Esophagus muscularis mucosa (tissue), 4 donors: ENCODE results near the gene EMILIN3. TPM values are rescaled to one million over a fixed set of nuclear protein-coding genes. Genes with fewer than 3 reads are reported as not detected.

ENCODE experiments used
- DNase-seq: peaks from one replicate; pipeline ENCODE4 v3.0.0-alpha.2; 2017; ENCODE audit errors: extremely low spot score
- H3K27ac ChIP-seq, 4 donors: fragments of 200-600 bp; sonication (generic); replicated peaks in 1 of 4; 1 replicate in 3 of 4; 2 replicates in 1 of 4; pipeline ENCODE4 v1.5.1; 2016 to 2019; ENCODE audit warnings: mild to moderate bottlenecking in 1 of 4
- H3K27me3 ChIP-seq, 4 donors: fragments of 200-600 bp; sonication (generic); one replicate each; pipeline versions ENCODE4 v1.5.1 to v1.6.0; 2016 to 2019
- H3K36me3 ChIP-seq, 4 donors: fragments of 200-600 bp; sonication (generic); one replicate each; pipeline ENCODE4 v1.5.1; 2016 to 2019
- H3K4me1 ChIP-seq, 4 donors: fragments of 200-600 bp; sonication (generic); one replicate each; pipeline ENCODE4 v1.5.1; 2016 to 2019
- H3K4me3 ChIP-seq, 4 donors: fragments of 200-600 bp; sonication (generic); 1 replicate in 2 of 4; 2 replicates in 2 of 4; pipeline ENCODE4 v1.5.1; 2016 to 2019; ENCODE audit warnings: mild to moderate bottlenecking in 4 of 4, moderate library complexity in 1 of 4
- H3K9me3 ChIP-seq, 4 donors: fragments of 200-600 bp; sonication (generic); 1 replicate in 3 of 4; 2 replicates in 1 of 4; pipeline ENCODE4 v1.5.1; 2016 to 2019
- CTCF ChIP-seq, 3 experiments: fragments of 200-600 bp in 2 of 3; fragments of 450-650 bp in 1 of 3; sonication (generic) in 2 of 3; IDR thresholded peaks; one replicate each; pipeline ENCODE4 v1.5.1; 2017 to 2019; ENCODE audit warnings: antibody characterized with exemption in 3 of 3, mild to moderate bottlenecking in 2 of 3, moderate library complexity in 1 of 3
- EP300 ChIP-seq: sonication (generic); formaldehyde crosslinking; IDR thresholded peaks from one replicate; pipeline ENCODE4 v1.6.1; 2017; ENCODE audit warnings: antibody characterized with exemption
- POLR2A ChIP-seq: fragments of 450-650 bp; IDR thresholded peaks from one replicate; pipeline ENCODE4 v1.6.1; 2017; ENCODE audit warnings: antibody characterized with exemption, moderate library complexity, mild to moderate bottlenecking, low read depth
- POLR2AphosphoS5 ChIP-seq, 2 donors: sonication (generic); formaldehyde crosslinking; IDR thresholded peaks; one replicate each; pipeline ENCODE4 v1.6.1; 2017; ENCODE audit warnings: antibody characterized with exemption in 2 of 2
- WGBS: methylation state at CpG from one replicate; pipeline ENCODE4 v1.1.5; 2018; 5-methylcytosine and 5-hydroxymethylcytosine counted together
- intact Hi-C: fragments of 100-400 bp; cut with DNase I; formaldehyde crosslinking; loops from one replicate; pipeline ENCODE4 v1.15.1; 2023
- total RNA-seq, 4 donors: library from RNA; depleted of rRNA; stranded (reverse); fragments of >200 nt; gene quantifications; one replicate each; pipeline versions ENCODE4 v1.1.0 to v1.2.1, GENCODE V29; 2016

The EMILIN3 gene
- total RNA-seq, 4 donors from 2014 or later = 0.83 to 5.6 (median 4.5) TPM

DNA sequence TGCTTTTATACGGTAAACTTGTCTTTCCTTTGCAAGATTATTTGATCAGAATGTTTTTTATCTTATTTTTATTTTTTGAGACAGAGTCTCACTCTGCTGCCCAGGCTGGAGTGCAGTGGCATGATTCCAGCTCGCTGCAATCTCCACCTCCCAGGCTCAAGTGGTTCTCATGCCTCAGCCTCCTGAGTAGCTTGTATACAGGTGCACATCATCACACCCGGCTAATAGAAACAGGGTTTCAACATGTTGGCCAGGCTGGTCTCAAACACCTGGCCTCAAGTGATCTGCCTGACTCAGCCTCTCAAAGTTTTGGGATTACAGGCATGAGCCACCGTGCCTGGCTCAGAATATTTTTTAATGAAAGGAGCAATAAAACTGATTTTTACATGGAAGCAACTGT is 34.9 kb downstream of the EMILIN3 start:
- intact Hi-C loops = loop anchor here (5.0 kb wide), 1 partner anchor 84 kb away; no protein-coding TSS in a partner anchor
- TF ChIP-seq CTCF (IDR thresholded peaks at IDR 0.05) (no peak), EP300 (no peak), POLR2AphosphoS5 (IDR thresholded peaks at IDR 0.05) (no peak), POLR2A (no peak)
- WGBS = 91% methylated on average over 4 of the region's 4 CpGs

GRCh38 chr20:41330941-41331340 is 35.7 kb downstream of the EMILIN3 start:
- no peaks in the 10 kb centered on the region for H3K36me3 ChIP-seq
- DNase-seq = no peak
- no peak overlapping the region for H3K4me3 ChIP-seq
- 70% methylated on average over 1 of the region's 1 CpG for WGBS
- no peaks in the 10 kb centered on the region for H3K9me3 ChIP-seq
- peaks cover 32 to 40% (median 33%) of the 10 kb centered on the region in 4 donors for H3K4me1 ChIP-seq
- intact Hi-C loops = loop anchor here (5.0 kb wide), 1 partner anchor 84 kb away; no protein-coding TSS in a partner anchor
- no peaks in the 10 kb centered on the region for H3K27me3 ChIP-seq
- TF ChIP-seq POLR2A = no peak
- TF ChIP-seq POLR2AphosphoS5 (IDR thresholded peaks at IDR 0.05) = no peak
- TF ChIP-seq EP300 = no peak
- no peak for TF ChIP-seq CTCF (IDR thresholded peaks at IDR 0.05)
- no peak overlapping the region for H3K27ac ChIP-seq

More for the DNA sequence above, 34.9 kb downstream of the EMILIN3 start:
- H3K4me3 ChIP-seq = no peak overlapping the region
- H3K36me3 ChIP-seq = no peaks in the 10 kb centered on the region
- no peaks in the 10 kb centered on the region for H3K9me3 ChIP-seq
- no peaks in the 10 kb centered on the region for H3K27me3 ChIP-seq
- H3K27ac ChIP-seq = no peak overlapping the region
- H3K4me1 ChIP-seq = peaks cover 32 to 40% (median 33%) of the 10 kb centered on the region in 4 donors
- no peak for DNase-seq

- intact Hi-C loops = loop anchor here (5.0 kb wide), 1 partner anchor 83 kb away; no protein-coding TSS in a partner anchor
Observed at GRCh38 chr20:41330343-41330720, 36.3 kb downstream of the EMILIN3 start.

DNA sequence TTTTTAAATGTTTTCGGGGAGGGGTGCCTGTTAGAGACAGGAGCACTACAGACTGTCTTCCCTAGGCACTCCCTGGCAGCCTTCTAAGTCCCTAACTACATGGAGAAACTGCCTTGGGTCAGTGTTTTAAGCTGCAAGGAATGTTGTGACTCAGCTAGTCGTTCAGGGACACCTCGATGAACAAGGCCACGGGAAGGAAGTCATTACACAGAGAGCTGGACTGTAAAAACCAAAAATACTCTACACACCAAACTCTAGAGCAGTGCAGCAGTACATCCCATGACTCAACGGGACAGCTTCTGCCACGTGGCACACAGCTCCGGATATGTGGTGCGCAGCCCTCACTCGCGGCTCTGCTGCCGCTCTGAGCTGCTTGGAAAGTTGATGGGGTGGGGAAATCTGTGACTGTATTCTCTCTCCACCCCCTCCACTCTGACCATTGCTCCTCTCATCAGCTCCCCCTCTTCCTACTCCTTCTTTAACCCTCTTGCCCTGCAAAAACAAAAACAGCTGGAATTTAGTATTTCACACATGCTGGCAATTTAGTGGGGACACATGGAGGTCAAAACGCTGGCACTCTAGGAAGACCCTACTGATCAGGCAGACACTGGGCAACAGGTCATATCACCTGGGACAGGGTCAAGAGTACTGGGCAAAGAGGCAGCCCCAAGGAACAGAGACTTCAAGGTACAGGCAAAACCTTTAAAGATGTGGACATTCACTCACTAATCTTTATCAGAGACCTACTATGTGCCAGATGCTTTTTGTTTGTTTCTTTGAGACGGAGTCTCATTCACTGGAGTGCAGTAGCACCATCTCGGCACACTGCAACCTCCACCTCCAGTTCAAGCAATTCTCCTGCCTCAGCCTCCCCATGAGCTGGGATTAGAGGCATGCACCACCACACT is 36.9 kb downstream of the EMILIN3 start:
- intact Hi-C loops = loop anchor here (5.0 kb wide), 1 partner anchor 82 kb away; no protein-coding TSS in a partner anchor
- Histone ChIP-seq H3K36me3 (no peaks in the 10 kb centered on the region), H3K27ac (peak overlapping the region; percentile 84 to 88 (median 86)), H3K9me3 (no peaks in the 10 kb centered on the region), H3K4me3 (peak overlapping the region in 2 of 4 donors; percentile 6 to 16), H3K27me3 (no peaks in the 10 kb centered on the region), H3K4me1 (peaks cover 23 to 29% (median 25%) of the 10 kb centered on the region in 4 donors)
- 21% methylated on average over 14 of the region's 14 CpGs for WGBS
- no peak for DNase-seq
- TF ChIP-seq POLR2AphosphoS5 (IDR thresholded peaks at IDR 0.05) = peak; percentile 89 to 95
- no peak for TF ChIP-seq EP300

More at GRCh38 chr20:41330343-41330720, 36.3 kb downstream of the EMILIN3 start:
- Histone ChIP-seq H3K27ac (peak overlapping the region; percentile 84 to 88 (median 86)), H3K36me3 (no peaks in the 10 kb centered on the region), H3K4me1 (peaks cover 30 to 36% (median 32%) of the 10 kb centered on the region in 4 donors), H3K9me3 (no peaks in the 10 kb centered on the region), H3K27me3 (no peaks in the 10 kb centered on the region), H3K4me3 (no peak overlapping the region)
- no peak for DNase-seq
- TF ChIP-seq POLR2A (no peak), CTCF (IDR thresholded peaks at IDR 0.05) (no peak), EP300 (no peak), POLR2AphosphoS5 (IDR thresholded peaks at IDR 0.05) (no peak)
- 89% methylated on average over 5 of the region's 5 CpGs for WGBS

DNA sequence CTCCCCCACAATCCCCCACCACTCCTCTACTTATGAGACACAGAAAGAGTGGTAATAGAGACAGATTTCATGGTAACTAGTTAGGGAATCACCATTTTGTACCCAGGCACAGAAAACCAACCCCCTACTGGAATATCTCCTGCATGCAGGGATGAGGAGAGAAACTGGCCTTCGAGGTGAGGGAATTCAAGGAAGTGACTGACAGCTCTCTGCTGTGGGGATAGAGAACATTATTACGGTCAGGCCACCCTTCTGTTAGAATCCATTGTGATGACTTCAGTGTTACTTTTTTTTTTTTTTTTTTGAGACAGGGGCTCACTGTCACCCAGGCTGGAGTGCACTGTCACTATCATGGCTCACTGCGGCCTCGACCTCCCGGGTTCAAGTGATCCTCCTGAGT is 39.4 kb downstream of the EMILIN3 start:
- peaks cover 17 to 19% (median 19%) of the 10 kb centered on the region in 4 donors for H3K4me1 ChIP-seq
- 86% methylated on average over 5 of the region's 5 CpGs for WGBS

More for the DNA sequence above, 39.4 kb downstream of the EMILIN3 start:
- no peak for DNase-seq
- Histone ChIP-seq H3K9me3 (no peaks in the 10 kb centered on the region), H3K27ac (no peak overlapping the region), H3K27me3 (no peaks in the 10 kb centered on the region), H3K4me3 (no peak overlapping the region), H3K36me3 (no peaks in the 10 kb centered on the region)
- intact Hi-C loops = no loop called here
- no peak for TF ChIP-seq POLR2AphosphoS5 (IDR thresholded peaks at IDR 0.05)
- TF ChIP-seq EP300 = no peak
- TF ChIP-seq CTCF (IDR thresholded peaks at IDR 0.05) = no peak
